SK-N-SH treated with all-trans-retinoic acid at 6 μM for 48 hours (cell line): ENCODE results near the gene TNIP1.

Experiments
- ATAC-seq: fragments of 200-7000 bp; cut with Tn5 transposase; 3 replicates; pipeline ENCODE4 v1.9.1; 2020; ENCODE audit warnings: mild to moderate bottlenecking, moderate library complexity
- ARNTL ChIP-seq: fragments of 450-650 bp; formaldehyde crosslinking; IDR thresholded peaks from 2 replicates; pipeline ENCODE4 v1.5.0; 2020; ENCODE audit warnings: low read depth, mild to moderate bottlenecking, moderate library complexity, borderline replicate concordance
- BACH2 ChIP-seq: fragments of 250-450 bp; sonication (Bioruptor Pico); IDR thresholded peaks from 2 replicates; pipeline ENCODE4 v1.9.0; 2021; ENCODE audit warnings: mild to moderate bottlenecking, borderline replicate concordance
- CSRNP3 ChIP-seq: fragments of 250-450 bp; sonication (Bioruptor Pico); IDR thresholded peaks from 2 replicates; pipeline ENCODE4 v1.5.1; 2021; ENCODE audit warnings: mild to moderate bottlenecking, moderate library complexity
- ESRRG ChIP-seq: fragments of 250-450 bp; sonication (Bioruptor Pico); IDR thresholded peaks from 2 replicates; pipeline ENCODE4 v1.6.1; 2021; ENCODE audit warnings: mild to moderate bottlenecking
- GLIS3 ChIP-seq: fragments of 250-450 bp; sonication (Bioruptor Pico); IDR thresholded peaks from 2 replicates; pipeline ENCODE4 v1.5.0; 2020; ENCODE audit warnings: mild to moderate bottlenecking, moderate library complexity
- ISL1 ChIP-seq: fragments of 250-450 bp; sonication (Bioruptor Pico); IDR thresholded peaks from 2 replicates; pipeline ENCODE4 v2.1.2; 2022; ENCODE audit warnings: mild to moderate bottlenecking, moderate library complexity
- OSR1 ChIP-seq: fragments of 250-450 bp; sonication (Bioruptor Pico); IDR thresholded peaks from 2 replicates; pipeline ENCODE4 v1.8.0; 2022; ENCODE audit warnings: moderate library complexity, mild to moderate bottlenecking, inconsistent platforms
- POU6F1 ChIP-seq: fragments of 250-450 bp; sonication (Bioruptor Pico); IDR thresholded peaks from 2 replicates; pipeline ENCODE4 v1.8.0; 2021; ENCODE audit warnings: low read depth, mild to moderate bottlenecking, moderate library complexity, borderline replicate concordance
- PPARA ChIP-seq: fragments of 250-450 bp; sonication (Bioruptor Pico); IDR thresholded peaks from 2 replicates; pipeline ENCODE4 v1.5.0; 2020; ENCODE audit warnings: mild to moderate bottlenecking, borderline replicate concordance
- RARB ChIP-seq: fragments of 250-450 bp; sonication (Bioruptor Pico); IDR thresholded peaks from 2 replicates; pipeline ENCODE4 v1.8.0; 2021; ENCODE audit warnings: mild to moderate bottlenecking, moderate library complexity
- SNAI2 ChIP-seq: fragments of 250-450 bp; sonication (Bioruptor Pico); IDR thresholded peaks from 2 replicates; pipeline ENCODE4 v1.5.0; 2020; ENCODE audit warnings: mild to moderate bottlenecking, moderate library complexity
- TCF4 ChIP-seq: fragments of 250-450 bp; sonication (Bioruptor Pico); IDR thresholded peaks from 2 replicates; pipeline ENCODE4 v1.8.0; 2021; ENCODE audit warnings: mild to moderate bottlenecking, moderate library complexity, borderline replicate concordance
- TOX ChIP-seq: fragments of 250-450 bp; sonication (Bioruptor Pico); IDR thresholded peaks from 2 replicates; pipeline ENCODE4 v1.8.0; 2021; ENCODE audit warnings: mild to moderate bottlenecking, moderate library complexity, borderline replicate concordance
- ZNF565 ChIP-seq: fragments of 450-650 bp; formaldehyde crosslinking; conservative IDR thresholded peaks from 2 replicates; pipeline ENCODE4 v1.5.0; 2020; ENCODE audit warnings: low read depth, mild to moderate bottlenecking, moderate library complexity
- ZNF8 ChIP-seq: fragments of 450-650 bp; formaldehyde crosslinking; IDR thresholded peaks from 2 replicates; pipeline ENCODE4 v1.5.0; 2020; ENCODE audit warnings: mild to moderate bottlenecking, moderate library complexity

TNIP1 gene

GRCh38 chr5:150993826-150994412 lies 86.9 kb downstream of the TNIP1 start:
- no peak for TF ChIP-seq OSR1 (CRISPR knock-in tag)
- TF ChIP-seq PPARA (CRISPR knock-in tag), result no peak
- TF ChIP-seq TOX (CRISPR knock-in tag), result no peak
- ATAC-seq, result no peak

GRCh38 chr5:150993422-150993821 lies 87.4 kb downstream of the TNIP1 start:
- no peak for TF ChIP-seq ZNF565 (CRISPR knock-in tag)
- TF ChIP-seq ARNTL (CRISPR knock-in tag), result no peak
- no peak for TF ChIP-seq GLIS3 (CRISPR knock-in tag)
- no peak for TF ChIP-seq BACH2 (CRISPR knock-in tag)
- TF ChIP-seq RARB (CRISPR knock-in tag), result no peak
- no peak for TF ChIP-seq ESRRG (CRISPR knock-in tag)
- no peak for TF ChIP-seq TCF4 (CRISPR knock-in tag)
- no peak for TF ChIP-seq SNAI2 (CRISPR knock-in tag)
- no peak for TF ChIP-seq POU6F1 (CRISPR knock-in tag)
- TF ChIP-seq CSRNP3 (CRISPR knock-in tag), result no peak
- no peak for TF ChIP-seq ISL1
- TF ChIP-seq OSR1 (CRISPR knock-in tag), result no peak
- ATAC-seq, result no peak

GRCh38 chr5:150992705-150993104 lies 88.1 kb downstream of the TNIP1 start:
- ATAC-seq, result no peak
- no peak for TF ChIP-seq OSR1 (CRISPR knock-in tag)

GRCh38 chr5:150989695-150990094 lies 91.1 kb downstream of the TNIP1 start:
- peak; percentile 45; the same call in 1 of the 3 replicates for ATAC-seq

GRCh38 chr5:150987746-150988145 lies 93.1 kb downstream of the TNIP1 start:
- TF ChIP-seq GLIS3 (CRISPR knock-in tag), result no peak
- no peak for TF ChIP-seq ZNF8
- no peak for ATAC-seq

More at GRCh38 chr5:150989695-150990094, 91.1 kb downstream of the TNIP1 start:
- no peak for TF ChIP-seq ISL1
- no peak for TF ChIP-seq ZNF565 (CRISPR knock-in tag)
- no peak for TF ChIP-seq ESRRG (CRISPR knock-in tag)
- no peak for TF ChIP-seq ARNTL (CRISPR knock-in tag)
- no peak for TF ChIP-seq CSRNP3 (CRISPR knock-in tag)
